ENCODE measurements around the gene REX1BD.
"Not testable (repeated sequence)": the region's sequence is repeated elsewhere in the genome, so short reads cannot be mapped to it uniquely, and the experiment has no call there.

Gene REX1BD

DNA sequence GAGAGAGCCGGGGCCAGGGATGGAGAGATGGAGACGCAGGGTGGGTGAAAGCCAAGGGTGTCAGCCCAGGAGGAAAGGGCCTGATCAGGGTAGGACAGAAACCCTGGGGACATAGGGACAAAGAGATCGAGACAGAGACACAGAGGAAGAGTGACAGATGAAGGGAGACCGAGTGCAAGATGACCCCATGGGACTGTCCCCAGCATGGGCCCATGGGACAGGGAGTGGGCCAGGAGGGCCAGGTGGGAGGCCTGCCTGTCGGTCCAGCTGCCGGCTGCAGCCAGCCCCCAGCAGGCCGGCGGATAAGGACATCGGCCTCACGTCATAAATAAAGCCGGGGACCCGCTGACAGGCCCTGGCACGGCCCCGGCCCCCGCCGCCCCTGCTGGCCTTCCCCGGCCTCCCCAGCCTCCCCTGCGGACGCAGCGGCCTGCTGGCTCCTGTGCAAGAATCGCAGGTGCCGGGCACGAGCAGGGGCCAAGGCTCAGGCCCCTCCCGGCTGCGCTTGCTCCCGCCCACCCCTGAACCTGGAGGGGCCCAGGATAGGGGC, 6.3 kb downstream of the REX1BD start:
- no peak overlapping the region for H3K27ac ChIP-seq (ENCODE audit: low read depth, low read length, severe bottlenecking)
- no peaks in the 10 kb centered on the region for H3K36me3 ChIP-seq (ENCODE audit: control insufficient read depth, insufficient read depth, low read length)
- no peaks in the 10 kb centered on the region for H3K4me1 ChIP-seq (ENCODE audit: control insufficient read depth, insufficient read depth, low read length, poor library complexity, severe bottlenecking)
- H3K9me3 ChIP-seq (ENCODE audit: control insufficient read depth, low read length), result no peaks in the 10 kb centered on the region
- WGBS, 2 experiments (ENCODE audit: insufficient coverage in 2 of 2), result 51 to 53% methylated on average over 16 to 25 of the region's 26 CpGs
- H3K4me3 ChIP-seq (ENCODE audit: extremely low read depth, insufficient read depth, low read length, poor library complexity, severe bottlenecking), result peak overlapping the region; percentile 28

DNA sequence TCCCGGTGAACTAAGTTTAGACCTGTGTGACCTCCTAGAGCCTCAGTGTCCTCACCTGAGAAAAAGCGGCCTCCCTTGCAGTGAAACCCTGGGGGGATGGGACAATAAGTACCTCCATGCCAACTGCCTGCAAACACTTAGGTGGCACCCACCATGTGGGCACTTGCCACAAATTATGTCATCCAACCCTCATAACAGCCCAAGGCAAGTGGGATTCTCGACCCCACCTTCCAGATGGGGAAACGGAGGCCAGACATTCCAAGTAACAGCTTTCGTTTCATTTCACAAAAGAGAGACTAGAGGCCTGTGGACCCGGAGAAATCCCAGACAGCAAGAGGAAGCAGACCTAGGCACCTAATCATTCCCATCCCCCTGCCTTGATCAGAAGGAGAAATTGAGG, 6.9 kb downstream of the REX1BD start:
- Histone ChIP-seq H3K9me3 (ENCODE audit: control insufficient read depth, low read length) (no peaks in the 10 kb centered on the region), H3K4me3 (ENCODE audit: extremely low read depth, insufficient read depth, low read length, poor library complexity, severe bottlenecking) (no peak overlapping the region), H3K4me1 (ENCODE audit: control insufficient read depth, insufficient read depth, low read length, poor library complexity, severe bottlenecking) (no peaks in the 10 kb centered on the region), H3K27ac (ENCODE audit: low read depth, low read length, severe bottlenecking) (no peak overlapping the region), H3K36me3 (ENCODE audit: control insufficient read depth, insufficient read depth, low read length) (no peaks in the 10 kb centered on the region)
- WGBS, 2 experiments (ENCODE audit: insufficient coverage in 2 of 2), result 90 to 91% methylated on average over 4 to 6 of the region's 6 CpGs

DNA sequence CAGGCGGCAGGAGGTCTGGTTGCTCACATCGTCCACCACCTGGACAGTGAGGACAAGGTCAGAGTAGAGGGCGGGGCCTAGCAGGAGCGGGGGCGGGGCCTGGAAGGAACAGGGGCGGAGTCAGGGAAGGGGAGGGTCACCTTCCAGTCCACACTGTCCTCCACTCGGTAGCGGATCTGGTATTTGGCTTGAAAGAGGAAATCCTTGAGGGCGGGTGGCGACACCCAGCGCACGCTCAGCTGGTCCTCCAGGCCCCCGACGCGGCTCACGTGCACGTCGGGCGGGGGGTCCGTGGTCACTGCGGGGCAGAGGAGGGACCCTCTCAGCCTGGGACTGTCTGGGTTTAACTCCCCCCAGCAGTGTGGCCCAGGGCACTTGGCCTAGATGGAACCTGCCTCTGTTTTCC, 8.2 kb downstream of the REX1BD start:
- no peaks in the 10 kb centered on the region for H3K4me1 ChIP-seq (ENCODE audit: control insufficient read depth, insufficient read depth, low read length, poor library complexity, severe bottlenecking)
- no peak overlapping the region for H3K4me3 ChIP-seq (ENCODE audit: extremely low read depth, insufficient read depth, low read length, poor library complexity, severe bottlenecking)
- no peaks in the 10 kb centered on the region for H3K9me3 ChIP-seq (ENCODE audit: control insufficient read depth, low read length)
- WGBS, 2 experiments (ENCODE audit: insufficient coverage in 2 of 2), result 83 to 85% methylated on average over 17 to 20 of the region's 21 CpGs
- no peak overlapping the region for H3K27ac ChIP-seq (ENCODE audit: low read depth, low read length, severe bottlenecking)
- H3K36me3 ChIP-seq (ENCODE audit: control insufficient read depth, insufficient read depth, low read length), result no peaks in the 10 kb centered on the region

DNA sequence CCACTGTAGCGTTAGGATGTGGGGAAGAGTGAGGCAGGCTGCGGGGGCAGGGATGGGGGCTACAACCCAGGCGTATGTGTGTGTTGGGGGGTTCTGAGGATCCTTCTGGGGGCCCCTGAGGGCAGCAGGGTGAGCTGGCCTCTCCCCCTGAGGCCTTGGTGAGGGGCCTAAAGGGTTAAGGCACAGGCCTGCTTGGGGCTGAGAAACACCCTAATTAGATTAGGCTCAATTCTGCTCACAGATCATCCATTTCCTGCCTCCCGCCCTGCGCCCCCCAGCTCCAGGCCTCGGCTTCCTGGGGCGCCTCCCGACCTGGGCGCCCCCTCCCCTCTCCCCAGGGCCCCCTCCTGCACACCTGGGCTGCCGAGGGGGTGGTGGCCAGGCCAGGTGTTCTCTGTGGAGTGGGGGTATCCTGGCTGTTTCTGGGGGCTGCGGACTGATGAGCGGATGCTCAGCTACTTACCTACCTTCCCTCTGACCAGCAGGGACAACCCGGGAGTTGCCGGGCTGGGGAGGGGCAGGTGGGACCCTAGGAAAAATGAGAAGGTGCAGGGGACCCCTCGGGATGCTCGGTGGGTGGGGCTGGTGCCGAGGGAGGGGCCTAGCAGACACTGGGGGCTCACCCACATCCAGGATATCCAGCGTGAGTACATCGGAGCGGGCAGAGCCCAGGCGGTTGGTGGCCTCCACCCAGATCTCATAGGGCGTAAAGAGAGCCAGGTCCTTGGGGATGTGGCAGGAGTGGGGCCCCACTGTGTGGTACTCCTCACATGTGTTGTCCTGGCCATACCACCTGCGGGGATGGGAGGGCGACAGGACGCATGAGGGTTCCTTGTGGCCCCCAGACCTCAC, 9.4 kb downstream of the REX1BD start:
- Histone ChIP-seq H3K4me1 (ENCODE audit: control insufficient read depth, insufficient read depth, low read length, poor library complexity, severe bottlenecking) (no peaks in the 10 kb centered on the region), H3K9me3 (ENCODE audit: control insufficient read depth, low read length) (no peaks in the 10 kb centered on the region), H3K36me3 (ENCODE audit: control insufficient read depth, insufficient read depth, low read length) (peaks cover 3% of the 10 kb centered on the region), H3K27ac (ENCODE audit: low read depth, low read length, severe bottlenecking) (no peak overlapping the region), H3K4me3 (ENCODE audit: extremely low read depth, insufficient read depth, low read length, poor library complexity, severe bottlenecking) (no peak overlapping the region)
- whole genome bisulfite sequencing, 2 experiments (ENCODE audit: insufficient coverage in 2 of 2), result 73 to 84% methylated on average over 14 to 20 of the region's 25 CpGs

DNA sequence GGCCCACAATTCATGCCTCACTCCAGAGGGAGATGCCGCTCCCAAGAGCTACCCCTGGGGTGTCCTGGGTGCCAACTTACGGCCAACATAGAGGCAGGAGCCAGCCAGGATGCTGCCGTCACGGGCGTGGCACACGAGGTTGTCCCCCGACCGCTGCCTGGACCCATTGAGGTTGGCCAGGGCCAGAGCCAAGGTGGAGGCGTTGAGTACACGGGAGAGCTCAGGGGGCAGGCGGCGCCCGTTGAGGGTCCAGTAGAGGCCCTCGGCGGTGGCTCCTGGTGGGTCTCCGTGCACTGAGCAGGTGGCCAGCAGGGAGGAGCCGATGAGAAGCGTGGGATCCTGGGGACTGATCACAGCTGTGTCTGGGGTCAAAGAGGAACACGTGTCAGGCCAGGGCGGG, 10.9 kb downstream of the REX1BD start:
- WGBS, 2 experiments (ENCODE audit: insufficient coverage in 2 of 2), result 94% methylated on average over 20 of the region's 20 CpGs
- H3K9me3 ChIP-seq (ENCODE audit: control insufficient read depth, low read length), result no peaks in the 10 kb centered on the region
- peaks cover 9% of the 10 kb centered on the region for H3K4me1 ChIP-seq (ENCODE audit: control insufficient read depth, insufficient read depth, low read length, poor library complexity, severe bottlenecking)
- no peak overlapping the region for H3K27ac ChIP-seq (ENCODE audit: low read depth, low read length, severe bottlenecking)
- H3K36me3 ChIP-seq (ENCODE audit: control insufficient read depth, insufficient read depth, low read length), result peaks cover 3% of the 10 kb centered on the region
- no peak overlapping the region for H3K4me3 ChIP-seq (ENCODE audit: extremely low read depth, insufficient read depth, low read length, poor library complexity, severe bottlenecking)

DNA sequence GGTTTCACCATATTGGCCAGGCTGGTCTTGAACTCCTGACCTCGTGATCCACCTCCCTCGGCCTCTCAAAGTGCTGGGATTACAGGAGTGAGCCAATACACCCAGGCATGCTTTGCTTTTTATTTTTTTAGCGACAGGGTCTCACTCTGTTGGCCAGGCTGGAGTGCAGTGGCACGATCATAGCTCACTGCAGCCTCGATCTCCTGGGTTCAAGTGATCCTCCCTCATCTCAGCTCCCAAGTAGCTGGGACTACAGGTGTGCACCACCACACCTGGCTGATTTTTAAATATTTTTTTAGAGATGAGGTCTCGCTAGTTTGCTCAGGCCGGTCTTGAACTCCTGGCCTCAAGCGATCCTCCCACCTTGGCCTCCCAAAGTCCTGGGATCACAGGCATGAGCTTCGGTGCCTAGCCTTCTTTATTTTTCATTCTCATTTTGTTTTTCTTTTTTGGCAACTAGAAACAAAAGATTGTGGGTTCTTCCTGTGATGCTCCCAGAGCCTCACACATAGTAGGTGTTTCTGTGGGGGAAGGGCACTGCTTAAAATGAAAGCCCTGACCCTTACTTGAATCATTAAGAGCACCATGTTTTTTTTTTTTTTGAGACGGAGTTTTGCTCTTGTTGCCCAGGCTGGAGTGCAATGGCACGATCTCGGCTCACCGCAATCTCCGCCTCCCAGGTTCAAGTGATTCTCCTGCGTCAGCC, 12.2 kb downstream of the REX1BD start:
- not testable (repeated sequence) for H3K9me3 ChIP-seq (ENCODE audit: control insufficient read depth, low read length); H3K36me3 ChIP-seq (ENCODE audit: control insufficient read depth, insufficient read depth, low read length); H3K4me3 ChIP-seq (ENCODE audit: extremely low read depth, insufficient read depth, low read length, poor library complexity, severe bottlenecking); H3K27ac ChIP-seq (ENCODE audit: low read depth, low read length, severe bottlenecking)
- peaks cover 21% of the 10 kb centered on the region for H3K4me1 ChIP-seq (ENCODE audit: control insufficient read depth, insufficient read depth, low read length, poor library complexity, severe bottlenecking)
- WGBS, 2 experiments (ENCODE audit: insufficient coverage in 2 of 2), result 93 to 97% methylated on average over 9 to 13 of the region's 15 CpGs

DNA sequence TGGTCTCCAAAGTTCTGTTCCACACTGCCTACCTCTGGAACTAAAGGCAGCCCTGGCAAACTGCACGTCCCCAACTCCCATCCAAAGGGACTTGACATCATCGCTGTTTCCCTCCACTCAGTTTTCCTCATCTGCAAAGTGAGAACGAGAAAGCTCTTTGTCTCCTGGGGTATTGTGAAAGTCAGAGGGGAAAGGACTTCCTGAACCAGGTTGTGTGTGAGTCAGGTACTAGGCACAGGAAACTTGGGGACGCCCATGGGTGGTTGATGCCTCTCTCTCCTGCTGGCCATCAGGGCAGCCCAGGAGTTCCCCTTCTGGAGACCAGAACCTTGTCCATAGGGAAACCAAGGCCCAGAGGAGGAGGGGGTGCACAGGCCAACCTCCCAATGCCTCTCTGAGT, 13.3 kb downstream of the REX1BD start:
- Histone ChIP-seq H3K36me3 (ENCODE audit: control insufficient read depth, insufficient read depth, low read length) (peaks cover 3% of the 10 kb centered on the region), H3K27ac (ENCODE audit: low read depth, low read length, severe bottlenecking) (no peak overlapping the region), H3K4me1 (ENCODE audit: control insufficient read depth, insufficient read depth, low read length, poor library complexity, severe bottlenecking) (peaks cover 21% of the 10 kb centered on the region), H3K4me3 (ENCODE audit: extremely low read depth, insufficient read depth, low read length, poor library complexity, severe bottlenecking) (no peak overlapping the region), H3K9me3 (ENCODE audit: control insufficient read depth, low read length) (no peaks in the 10 kb centered on the region)
- WGBS, 2 experiments (ENCODE audit: insufficient coverage in 2 of 2), result 82 to 100% methylated on average over 1 to 2 of the region's 4 CpGs

DNA sequence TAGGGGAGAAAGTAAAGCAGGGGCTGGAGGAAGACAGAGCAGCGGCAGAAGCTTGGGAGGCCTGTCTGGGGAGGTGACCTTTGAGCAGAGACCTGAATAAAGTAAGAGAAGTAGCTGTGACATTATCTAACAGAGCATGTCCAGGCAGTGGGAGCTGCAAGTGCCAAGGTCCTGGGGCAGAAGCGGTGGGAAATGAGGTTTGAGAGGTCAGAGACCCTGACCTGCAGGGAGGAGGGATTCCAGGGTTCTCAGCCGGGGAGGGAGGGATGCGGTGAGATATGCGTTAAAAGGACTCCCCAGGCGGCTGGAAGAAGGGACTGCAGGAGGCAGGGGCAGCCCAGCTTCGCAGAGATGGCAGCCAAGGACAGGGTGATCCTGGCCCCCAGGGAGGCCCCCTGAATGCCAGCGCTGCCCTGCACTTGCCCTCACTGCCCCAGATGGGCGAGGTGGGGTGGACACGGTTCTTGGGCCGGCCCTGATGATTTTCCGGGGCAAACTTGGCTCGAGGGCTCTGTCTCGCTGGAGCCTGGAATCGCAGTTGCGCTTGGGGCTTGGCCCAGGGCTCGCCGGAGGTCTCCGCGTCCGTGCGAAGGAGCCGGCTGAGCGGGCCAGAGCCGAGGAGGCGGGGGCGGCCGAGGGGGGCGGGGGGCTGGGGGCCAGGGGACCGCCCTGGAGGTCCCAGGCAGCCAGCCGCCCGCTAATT, 14.8 kb downstream of the REX1BD start:
- Histone ChIP-seq H3K36me3 (ENCODE audit: control insufficient read depth, insufficient read depth, low read length) (peaks cover 3% of the 10 kb centered on the region), H3K27ac (ENCODE audit: low read depth, low read length, severe bottlenecking) (no peak overlapping the region), H3K4me1 (ENCODE audit: control insufficient read depth, insufficient read depth, low read length, poor library complexity, severe bottlenecking) (peaks cover 28% of the 10 kb centered on the region), H3K9me3 (ENCODE audit: control insufficient read depth, low read length) (no peaks in the 10 kb centered on the region), H3K4me3 (ENCODE audit: extremely low read depth, insufficient read depth, low read length, poor library complexity, severe bottlenecking) (no peak overlapping the region)
- 10% methylated on average over 20 to 31 of the region's 32 CpGs for WGBS, 2 experiments (ENCODE audit: insufficient coverage in 2 of 2)

DNA sequence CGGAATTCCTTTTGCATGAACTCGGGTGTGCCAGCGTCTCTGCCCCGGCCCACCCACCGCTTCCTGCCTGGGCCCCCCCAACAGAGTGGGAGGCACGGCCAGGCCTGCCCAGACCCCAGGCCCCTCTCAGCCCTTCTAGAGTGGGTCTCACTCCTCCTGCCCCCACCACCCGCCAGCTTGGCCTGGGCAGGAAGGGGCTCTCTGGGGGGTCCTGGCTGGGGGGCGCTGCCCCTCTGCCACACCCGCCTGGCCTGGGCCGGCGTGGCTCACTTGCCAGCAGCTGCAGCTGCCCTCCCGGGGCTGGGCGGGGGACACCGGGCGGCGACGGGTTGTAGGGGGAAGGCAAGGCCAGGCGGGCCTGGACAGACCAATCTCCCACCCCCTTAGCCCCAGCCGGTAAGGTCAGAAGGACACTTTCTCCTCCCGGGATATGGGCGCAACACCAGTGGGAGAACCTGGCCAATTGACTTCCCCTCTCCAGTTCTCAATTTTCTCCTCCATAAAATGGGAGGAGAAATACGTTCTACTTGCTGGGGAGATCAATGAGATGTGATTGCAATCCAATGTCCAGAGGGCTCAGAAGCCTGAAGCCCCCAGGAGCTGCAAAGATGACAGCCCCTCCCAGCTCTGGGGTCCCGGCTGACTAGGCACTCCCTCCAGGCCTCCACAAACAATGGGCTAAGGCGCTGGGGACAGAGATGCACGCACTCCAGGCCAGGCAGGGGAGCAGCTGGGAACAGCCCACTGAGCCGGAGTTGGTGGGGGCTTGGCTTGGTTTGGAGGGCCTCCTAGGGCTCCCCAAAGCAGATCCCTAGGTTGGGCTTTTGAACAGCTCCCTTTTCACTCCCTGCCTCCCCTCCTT, 15.6 kb downstream of the REX1BD start:
- no peaks in the 10 kb centered on the region for H3K9me3 ChIP-seq (ENCODE audit: control insufficient read depth, low read length)
- H3K4me1 ChIP-seq (ENCODE audit: control insufficient read depth, insufficient read depth, low read length, poor library complexity, severe bottlenecking), result peaks cover 29% of the 10 kb centered on the region
- no peak overlapping the region for H3K4me3 ChIP-seq (ENCODE audit: extremely low read depth, insufficient read depth, low read length, poor library complexity, severe bottlenecking)
- no peak overlapping the region for H3K27ac ChIP-seq (ENCODE audit: low read depth, low read length, severe bottlenecking)
- WGBS, 2 experiments (ENCODE audit: insufficient coverage in 2 of 2), result 5 to 8% methylated on average over 14 to 15 of the region's 26 CpGs
- peaks cover 3% of the 10 kb centered on the region for H3K36me3 ChIP-seq (ENCODE audit: control insufficient read depth, insufficient read depth, low read length)

DNA sequence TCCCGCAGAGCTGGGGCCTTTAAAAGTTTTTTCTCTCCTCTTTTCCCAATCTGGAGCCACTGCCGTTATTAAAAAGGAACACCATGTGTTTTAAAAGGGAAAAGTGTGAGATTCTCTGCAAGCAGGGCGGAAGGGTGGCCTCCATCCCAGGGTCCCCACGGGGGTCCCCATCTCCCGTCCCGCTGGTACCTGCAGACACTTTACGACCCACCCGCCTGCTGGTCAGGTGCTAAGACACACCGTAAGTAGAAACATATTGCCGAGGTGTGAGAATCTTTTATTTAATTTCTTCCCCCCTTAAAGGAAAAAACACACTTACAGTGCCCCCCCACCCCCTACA, 16.2 kb downstream of the REX1BD start:
- 7 to 14% methylated on average over 3 to 5 of the region's 10 CpGs for WGBS, 2 experiments (ENCODE audit: insufficient coverage in 2 of 2)
- H3K27ac ChIP-seq (ENCODE audit: low read depth, low read length, severe bottlenecking), result no peak overlapping the region
- peaks cover 29% of the 10 kb centered on the region for H3K4me1 ChIP-seq (ENCODE audit: control insufficient read depth, insufficient read depth, low read length, poor library complexity, severe bottlenecking)
- H3K4me3 ChIP-seq (ENCODE audit: extremely low read depth, insufficient read depth, low read length, poor library complexity, severe bottlenecking), result peak overlapping the region; percentile 2
- no peaks in the 10 kb centered on the region for H3K9me3 ChIP-seq (ENCODE audit: control insufficient read depth, low read length)
- H3K36me3 ChIP-seq (ENCODE audit: control insufficient read depth, insufficient read depth, low read length), result peaks cover 3% of the 10 kb centered on the region
